GM21717 (cell line): ENCODE results near the gene ACKR3.

Experiments used
- ATAC-seq: cut with Tn5 transposase; IDR thresholded peaks from one replicate; pipeline ENCODE4 v1.9.1; 2021; ENCODE audit warnings: mild to moderate bottlenecking, moderate library complexity; ENCODE audit not compliant: unreplicated experiment

The ACKR3 gene

GRCh38 chr2:236569573-236569973 lies at the start of gene ACKR3:
Gene ACKR3 (plus strand): TSS chr2:236569825. CDS start chr2:236580466, 10,641 bp downstream.
- peak; percentile 83 for ATAC-seq

GRCh38 chr2:236521556-236521955 lies 48.1 kb upstream of the ACKR3 start:
- ATAC-seq: no peak

GRCh38 chr2:236523249-236523648 lies 46.4 kb upstream of the ACKR3 start:
- no peak for ATAC-seq

GRCh38 chr2:236525411-236525997 lies 44.1 kb upstream of the ACKR3 start:
- no peak for ATAC-seq

GRCh38 chr2:236526455-236527158 lies 43.0 kb upstream of the ACKR3 start:
- ATAC-seq: no peak

- no peak for ATAC-seq
Measured at GRCh38 chr2:236527159-236527630, 42.4 kb upstream of the ACKR3 start.

GRCh38 chr2:236529606-236530005 lies 40.0 kb upstream of the ACKR3 start:
- ATAC-seq: no peak

- no peak for ATAC-seq
Measured at GRCh38 chr2:236530512-236530911, 39.1 kb upstream of the ACKR3 start.

GRCh38 chr2:236531195-236531594 lies 38.4 kb upstream of the ACKR3 start:
- ATAC-seq: no peak

- no peak for ATAC-seq
Measured at GRCh38 chr2:236531996-236532395, 37.6 kb upstream of the ACKR3 start.

GRCh38 chr2:236533343-236533742 lies 36.3 kb upstream of the ACKR3 start:
- no peak for ATAC-seq

- ATAC-seq: no peak
Measured at GRCh38 chr2:236535024-236535423, 34.6 kb upstream of the ACKR3 start.

- ATAC-seq: peak; percentile 68
Measured at GRCh38 chr2:236536727-236537398, 32.8 kb upstream of the ACKR3 start.

- ATAC-seq: no peak
Measured at GRCh38 chr2:236538242-236538641, 31.4 kb upstream of the ACKR3 start.

- no peak for ATAC-seq
Measured at GRCh38 chr2:236541008-236541562, 28.5 kb upstream of the ACKR3 start.

GRCh38 chr2:236544362-236544761 lies 25.3 kb upstream of the ACKR3 start:
- ATAC-seq: no peak

GRCh38 chr2:236545248-236545658 lies 24.4 kb upstream of the ACKR3 start:
- no peak for ATAC-seq

GRCh38 chr2:236545814-236546480 lies 23.7 kb upstream of the ACKR3 start:
- no peak for ATAC-seq

- ATAC-seq: no peak
Measured at GRCh38 chr2:236546561-236547002, 23.0 kb upstream of the ACKR3 start.

GRCh38 chr2:236547725-236548124 lies 21.9 kb upstream of the ACKR3 start:
- no peak for ATAC-seq
